Raji (cell line): Measurements from ENCODE around the gene RAB43.

Experiments
- POLR2A ChIP-seq: IDR thresholded peaks from 2 replicates; pipeline ENCODE4 v1.6.1; 2011; ENCODE audit warnings: low read depth, low read length, control low read depth; ENCODE audit not compliant: insufficient read depth

Gene RAB43

GRCh38 chr3:129056451-129057173 is 65.0 kb downstream of the RAB43 start:
- no peak for TF ChIP-seq POLR2A

GRCh38 chr3:129054605-129055104 is 66.9 kb downstream of the RAB43 start:
- no peak for TF ChIP-seq POLR2A

- no peak for TF ChIP-seq POLR2A
These were observed 68.9 kb downstream of the RAB43 start for GRCh38 chr3:129052675-129053074.

GRCh38 chr3:129051871-129052340 is 69.7 kb downstream of the RAB43 start:
- TF ChIP-seq POLR2A = no peak

GRCh38 chr3:129050556-129051295 is 70.9 kb downstream of the RAB43 start:
- TF ChIP-seq POLR2A = no peak

GRCh38 chr3:129047553-129047839 is 74.1 kb downstream of the RAB43 start:
- TF ChIP-seq POLR2A = no peak

- no peak for TF ChIP-seq POLR2A
These were observed 74.7 kb downstream of the RAB43 start for GRCh38 chr3:129046732-129047552.

- no peak for TF ChIP-seq POLR2A
These were observed 75.4 kb downstream of the RAB43 start for GRCh38 chr3:129046037-129046731.

- no peak for TF ChIP-seq POLR2A
These were observed 75.9 kb downstream of the RAB43 start for GRCh38 chr3:129045675-129046036.

GRCh38 chr3:129040579-129041300 is 80.9 kb downstream of the RAB43 start:
- TF ChIP-seq POLR2A = no peak

- no peak for TF ChIP-seq POLR2A
These were observed 81.6 kb downstream of the RAB43 start for GRCh38 chr3:129040039-129040336.

GRCh38 chr3:129039271-129040038 is 82.1 kb downstream of the RAB43 start:
- TF ChIP-seq POLR2A = no peak

- no peak for TF ChIP-seq POLR2A
These were observed 83.3 kb downstream of the RAB43 start for GRCh38 chr3:129038121-129038855.
